HepG2 (cell line): ENCODE measurements around the gene SLCO3A1. TPM values are rescaled to one million over a fixed set of nuclear protein-coding genes. Genes with fewer than 3 reads are reported as not detected.

Source experiments
- ATAC-seq: fragments of 200-7000 bp; cut with Tn5 transposase; 3 replicates; pipeline ENCODE4 v1.9.1; 2020; ENCODE audit warnings: mild to moderate bottlenecking, moderate library complexity
- BruUV-seq: library from RNA; stranded (reverse); fragments of 400-500 nt; replicated peaks from 2 replicates; lab custom pipeline; 2021; lab: Mats Ljungman, UMichigan
- CTCF ChIA-PET: fragments of 300-600 bp; formaldehyde crosslinking; extraction: SDS; loops from one replicate; lab custom pipeline; 2021; ENCODE audit warnings: low total read pairs, inconsistent platforms, low intra/inter-chr PET ratio; lab: Yijun Ruan, JAX
- POLR2A ChIA-PET: fragments of 350-600 bp; sonication (Branson Sonifier 250); formaldehyde crosslinking; loops from one replicate; lab custom pipeline; 2020; ENCODE audit warnings: antibody characterized with exemption, inconsistent platforms; lab: Yijun Ruan, JAX
- DNase-seq: peaks from one replicate; pipeline ENCODE4 v3.0.0-alpha.2; 2015; ENCODE audit warnings: low spot score
- FAIRE-seq: peaks from 3 replicates; lab custom pipeline; 2011; peaks lifted over from hg19 to GRCh38; lab: Jason Lieb, UNC
- H2AFZ ChIP-seq: one replicate; pipeline ENCODE4 v1.6.1; 2011; ENCODE audit warnings: low read length, inconsistent platforms
- H3K27ac ChIP-seq: fragments of 300-600 bp; 3 replicates; pipeline ENCODE4 v1.8.0; 2011; ENCODE audit warnings: mixed run types, mild to moderate bottlenecking, mixed read lengths, low read length, inconsistent platforms; ENCODE audit not compliant: insufficient read depth; ENCODE audit errors: extremely low read length
- H3K27me3 ChIP-seq, 2 experiments: fragments of 200-600 bp in 1 of 2; 2 replicates in 1 of 2; 3 replicates in 1 of 2; pipeline versions ENCODE4 v1.6.0 to v1.8.0; 2011; ENCODE audit warnings: low read length in 2 of 2, mild to moderate bottlenecking in 2 of 2, moderate library complexity in 2 of 2, inconsistent platforms in 1 of 2; ENCODE audit not compliant: insufficient read depth in 2 of 2, control insufficient read depth in 1 of 2
- H3K36me3 ChIP-seq, 2 experiments: fragments of 200-600 bp in 1 of 2; replicated peaks in 1 of 2; 2 replicates in 1 of 2; 3 replicates in 1 of 2; pipeline versions ENCODE4 v1.5.1 to v1.8.0; 2011; ENCODE audit warnings: low read length in 2 of 2, inconsistent platforms in 1 of 2; ENCODE audit not compliant: insufficient read depth in 2 of 2, control insufficient read depth in 1 of 2
- H3K4me1 ChIP-seq: 2 replicates; pipeline ENCODE4 v1.5.1; 2012; ENCODE audit warnings: low read length, inconsistent platforms; ENCODE audit not compliant: insufficient read depth
- H3K4me2 ChIP-seq: 2 replicates; pipeline ENCODE4 v1.6.0; 2011; ENCODE audit warnings: low read depth, low read length, inconsistent platforms
- H3K4me3 ChIP-seq, 3 experiments: fragments of 200-600 bp in 1 of 3; sonication (generic), shearing (Covaris generic) in 1 of 3; replicated peaks in 1 of 3; 2 replicates each; pipeline ENCODE4 v1.5.1; 2011 to 2016; ENCODE audit warnings: low read length in 3 of 3, inconsistent platforms in 2 of 3, low read depth in 2 of 3, mild to moderate bottlenecking in 2 of 3, control low read depth in 1 of 3, mixed read lengths in 1 of 3; ENCODE audit not compliant: insufficient read depth in 1 of 3
- H3K79me2 ChIP-seq: one replicate; pipeline ENCODE4 v1.6.1; 2011; ENCODE audit warnings: low read length, inconsistent platforms; ENCODE audit not compliant: insufficient read depth
- H3K9ac ChIP-seq: 2 replicates; pipeline ENCODE4 v1.6.0; 2011; ENCODE audit warnings: mild to moderate bottlenecking, low read depth, low read length, inconsistent platforms; ENCODE audit not compliant: insufficient read depth
- H3K9me3 ChIP-seq: 2 replicates; pipeline ENCODE4 v1.5.1; 2012; ENCODE audit warnings: mild to moderate bottlenecking, low read length
- H4K20me1 ChIP-seq: 2 replicates; pipeline ENCODE4 v1.6.0; 2011; ENCODE audit warnings: inconsistent platforms, mild to moderate bottlenecking, low read length, moderate library complexity; ENCODE audit not compliant: insufficient read depth
- KDM2A ChIP-seq: sonication (generic); formaldehyde crosslinking; IDR thresholded peaks from 2 replicates; pipeline ENCODE4 v1.4.0; 2020; ENCODE audit warnings: low read depth, missing genetic modification reagents, borderline replicate concordance
- MEIS2 ChIP-seq: sonication (generic); formaldehyde crosslinking; IDR thresholded peaks from 2 replicates; pipeline ENCODE4 v1.9.0; 2021; ENCODE audit warnings: mild to moderate bottlenecking, missing genetic modification reagents
- PCBP2 ChIP-seq: fragments of 200-400 bp; formaldehyde crosslinking; optimal IDR thresholded peaks from 2 replicates; pipeline ENCODE3; 2018; ENCODE audit warnings: low read length, low read depth; ENCODE audit not compliant: poor library complexity, severe bottlenecking
- SUZ12 ChIP-seq: fragments of 150-350 bp; IDR thresholded peaks from 2 replicates; pipeline ENCODE4 v1.6.1; 2014; ENCODE audit warnings: low read depth, low read length
- TAF1 ChIP-seq: sonication (generic); formaldehyde crosslinking; IDR thresholded peaks from 2 replicates; pipeline ENCODE4 v1.4.0; 2020; ENCODE audit warnings: missing genetic modification reagents
- ZKSCAN5 ChIP-seq: sonication (generic); formaldehyde crosslinking; IDR thresholded peaks from 2 replicates; pipeline ENCODE4 v1.5.1; 2020; ENCODE audit warnings: mild to moderate bottlenecking, missing genetic modification reagents
- ZMAT5 ChIP-seq: sonication (generic); formaldehyde crosslinking; IDR thresholded peaks from 2 replicates; pipeline ENCODE4 v1.5.0; 2020; ENCODE audit warnings: mild to moderate bottlenecking, low read depth, missing genetic modification reagents, borderline replicate concordance
- ZNF205 ChIP-seq: IDR thresholded peaks from 2 replicates; pipeline ENCODE4 v1.6.1; 2018; ENCODE audit warnings: missing biosample characterization, missing genetic modification reagents
- ZNF230 ChIP-seq: sonication (generic); formaldehyde crosslinking; IDR thresholded peaks from 2 replicates; pipeline ENCODE4 v1.4.0; 2020; ENCODE audit warnings: mild to moderate bottlenecking, missing genetic modification reagents
- ZNF567 ChIP-seq: sonication (generic); formaldehyde crosslinking; IDR thresholded peaks from 2 replicates; pipeline ENCODE4 v1.8.1; 2023; ENCODE audit warnings: mild to moderate bottlenecking, missing genetic modification reagents, borderline replicate concordance
- ZNF574 ChIP-seq: sonication (generic); formaldehyde crosslinking; IDR thresholded peaks from 2 replicates; pipeline ENCODE4 v1.4.0; 2020; ENCODE audit warnings: missing genetic modification reagents
- WGBS: methylation state at CpG from one replicate; pipeline ENCODE4 v1.1.6; 2017; ENCODE audit warnings: low lambda C conversion rate; 5-methylcytosine and 5-hydroxymethylcytosine counted together
- in situ Hi-C: cut with HindIII; loops from 2 replicates; pipeline ENCODE4 v1.10.0; 2017; ENCODE audit warnings: low pct_unique_long_range_greater_than_20kb; ENCODE audit not compliant: extremely low pct_ligation_motif_present
- intact Hi-C: fragments of 100-400 bp; cut with micrococcal nuclease; formaldehyde crosslinking; loops from one replicate; pipeline ENCODE4 v1.10.0; 2022; ENCODE audit not compliant: unreplicated experiment
- polyA plus RNA-seq, 8 experiments: library from polyadenylated mRNA; depleted of rRNA in 3 of 8; stranded (reverse) in 7 of 8; unstranded in 1 of 8; fragments of >200 nt; fragmentation: Illumina TruSeq in 4 of 8; extraction: Trizol in 4 of 8; gene quantifications; 2 replicates each; pipeline versions ENCODE4 v1.2.1 to v1.2.3, GENCODE V29; 2011 to 2016; ENCODE audit warnings: low read depth in 4 of 8, missing spikeins in 1 of 8, mixed read lengths in 1 of 8; ENCODE audit not compliant: insufficient read depth in 1 of 8
- total RNA-seq, 5 experiments: library from RNA; depleted of rRNA; stranded (reverse); fragments of >200 nt; fragmentation: Illumina TruSeq; extraction: Trizol; gene quantifications; 2 replicates each; pipeline ENCODE4 v1.2.3, GENCODE V29; 2016; ENCODE audit warnings: low read depth in 1 of 5

Gene SLCO3A1
- total and polyA plus RNA-seq, 2 of the 13 experiments (the other 11 are each of a cell fraction or from before 2014, with no cell fraction given), result 0.02 TPM; not detected in 1

GRCh38 chr15:92044203-92044909 is 190.8 kb downstream of the SLCO3A1 start:
- Histone ChIP-seq H4K20me1 (no peaks in the 10 kb centered on the region), H3K27me3 (no peaks in the 10 kb centered on the region; a peak in 1 of 5 replicates), H3K27ac (no peak overlapping the region), H3K9ac (no peak overlapping the region), H2AFZ (no peak overlapping the region), H3K4me2 (no peak overlapping the region)
- ATAC-seq, result no peak
- in situ Hi-C loops, result no loop called here
- CTCF ChIA-PET, result no interaction called here
- no peak for FAIRE-seq
- TF ChIP-seq ZMAT5 (CRISPR knock-in tag), result no peak
- TF ChIP-seq TAF1 (CRISPR knock-in tag), result no peak
- TF ChIP-seq ZNF205 (CRISPR knock-in tag), result no peak
- no peak for TF ChIP-seq MEIS2 (CRISPR knock-in tag)
- no peak for TF ChIP-seq ZNF574 (CRISPR knock-in tag)
- no peak for TF ChIP-seq ZNF230 (CRISPR knock-in tag)
- no peak for TF ChIP-seq ZKSCAN5 (CRISPR knock-in tag)
- TF ChIP-seq KDM2A (CRISPR knock-in tag), result no peak
- no peak for TF ChIP-seq SUZ12
- no peak for TF ChIP-seq PCBP2
- TF ChIP-seq ZNF567 (CRISPR knock-in tag), result no peak
- TF ChIP-seq, all 625 proteins: peak for 0
- H3K79me2 ChIP-seq, result no peaks in the 10 kb centered on the region
- H3K9me3 ChIP-seq, result no peaks in the 10 kb centered on the region
- intact Hi-C loops, result no loop called here
- no TSS peak for BruUV-seq
- WGBS, result 12% methylated on average over 10 of the region's 10 CpGs
- H3K36me3 ChIP-seq, result no peaks in the 10 kb centered on the region
- no peak overlapping the region for H3K4me3 ChIP-seq
- DNase-seq, result no peak
- H3K4me1 ChIP-seq, result no peaks in the 10 kb centered on the region
- POLR2A ChIA-PET, result no interaction called here
